Ecto neural progenitor cell (in vitro differentiated cells): ENCODE data around the gene LRRC37A2.
A peak's percentile ranks its signal among the peaks of the same experiment; 100 is the strongest.
"Not testable (repeated sequence)": the region's sequence is repeated elsewhere in the genome, so short reads cannot be mapped to it uniquely, and the experiment has no call there.

Experiments used
- DNase-seq: peaks from one replicate; pipeline ENCODE4 v3.0.0-alpha.2; 2018; ENCODE audit warnings: low spot score

LRRC37A2 gene

GRCh38 chr17:46512168-46512567 lies at the start of gene LRRC37A2:
Gene LRRC37A2, plus strand, starts transcription at chr17:46512468. Its CDS starts 245 bp downstream, at chr17:46512713.
- not testable (repeated sequence) for DNase-seq

GRCh38 chr17:46467618-46468017 lies 44.6 kb upstream of the LRRC37A2 start:
- not testable (repeated sequence) for DNase-seq

- DNase-seq: not testable (repeated sequence)
Observed at GRCh38 chr17:46474489-46474888, 37.8 kb upstream of the LRRC37A2 start.

- not testable (repeated sequence) for DNase-seq
Observed at GRCh38 chr17:46475583-46475982, 36.7 kb upstream of the LRRC37A2 start.

- DNase-seq: not testable (repeated sequence)
Observed at GRCh38 chr17:46478823-46479222, 33.4 kb upstream of the LRRC37A2 start.

- DNase-seq: not testable (repeated sequence)
Observed at GRCh38 chr17:46481310-46481709, 31.0 kb upstream of the LRRC37A2 start.

- DNase-seq: peak; percentile 44
Observed at GRCh38 chr17:46492021-46492420, 20.2 kb upstream of the LRRC37A2 start.

GRCh38 chr17:46499437-46500139 lies 12.7 kb upstream of the LRRC37A2 start:
- DNase-seq: not testable (repeated sequence)

GRCh38 chr17:46505896-46506295 lies 6.4 kb upstream of the LRRC37A2 start:
- not testable (repeated sequence) for DNase-seq

GRCh38 chr17:46534716-46535115 lies 22.4 kb downstream of the LRRC37A2 start:
- peak; percentile 30 for DNase-seq

GRCh38 chr17:46548607-46549006 lies 36.3 kb downstream of the LRRC37A2 start:
- DNase-seq: not testable (repeated sequence)

- DNase-seq: not testable (repeated sequence)
Observed at GRCh38 chr17:46559155-46559554, 46.9 kb downstream of the LRRC37A2 start.

GRCh38 chr17:46560048-46560447 lies 47.8 kb downstream of the LRRC37A2 start:
- DNase-seq: not testable (repeated sequence)

GRCh38 chr17:46566284-46566683 lies 54.0 kb downstream of the LRRC37A2 start:
- DNase-seq: not testable (repeated sequence)

- not testable (repeated sequence) for DNase-seq
Observed at GRCh38 chr17:46566980-46567379, 54.7 kb downstream of the LRRC37A2 start.

GRCh38 chr17:46571796-46572195 lies 59.5 kb downstream of the LRRC37A2 start:
- not testable (repeated sequence) for DNase-seq

GRCh38 chr17:46579083-46580075 lies 67.1 kb downstream of the LRRC37A2 start, which contains the start of gene ARL17A:
Gene ARL17A, minus strand, starts transcription at chr17:46579691. Its CDS starts 3,369 bp downstream, at chr17:46576322.
- not testable (repeated sequence) for DNase-seq

- DNase-seq: not testable (repeated sequence)
Observed at GRCh38 chr17:46580082-46580481, 67.8 kb downstream of the LRRC37A2 start.

GRCh38 chr17:46585444-46585843 lies 73.2 kb downstream of the LRRC37A2 start:
- DNase-seq: not testable (repeated sequence)

GRCh38 chr17:46590157-46591146 lies 78.2 kb downstream of the LRRC37A2 start, which contains the start of gene NSF:
Gene NSF, plus strand, starts transcription at chr17:46590669. Its CDS starts 107 bp downstream, at chr17:46590776.
- not testable (repeated sequence) for DNase-seq

- not testable (repeated sequence) for DNase-seq
Observed at GRCh38 chr17:46591332-46591731, 79.1 kb downstream of the LRRC37A2 start.
